ENCODE results near the gene CNTN4.

The CNTN4 gene

DNA sequence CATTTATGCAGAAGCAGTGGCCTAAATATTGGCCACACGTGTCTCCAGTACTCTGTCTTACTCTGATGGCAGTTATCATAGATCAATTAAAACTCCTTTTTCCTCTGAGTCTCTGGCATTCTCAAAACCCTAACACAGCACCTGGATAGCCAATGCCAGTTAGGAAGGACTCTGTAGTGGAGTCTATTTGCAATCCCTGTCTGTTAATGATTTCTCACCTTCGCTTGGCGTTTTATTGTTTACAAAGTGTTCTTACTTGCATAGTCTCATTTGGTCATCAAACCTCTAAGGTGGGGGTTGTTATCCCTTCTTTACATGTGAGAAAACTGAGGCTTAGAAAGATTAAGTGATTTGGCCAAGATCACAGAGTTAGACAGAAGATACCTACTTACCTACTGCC is 752.7 kb downstream of the CNTN4 start:
- DNase-seq (ENCODE audit: low spot score): no peak
- FAIRE-seq: no peak

DNA sequence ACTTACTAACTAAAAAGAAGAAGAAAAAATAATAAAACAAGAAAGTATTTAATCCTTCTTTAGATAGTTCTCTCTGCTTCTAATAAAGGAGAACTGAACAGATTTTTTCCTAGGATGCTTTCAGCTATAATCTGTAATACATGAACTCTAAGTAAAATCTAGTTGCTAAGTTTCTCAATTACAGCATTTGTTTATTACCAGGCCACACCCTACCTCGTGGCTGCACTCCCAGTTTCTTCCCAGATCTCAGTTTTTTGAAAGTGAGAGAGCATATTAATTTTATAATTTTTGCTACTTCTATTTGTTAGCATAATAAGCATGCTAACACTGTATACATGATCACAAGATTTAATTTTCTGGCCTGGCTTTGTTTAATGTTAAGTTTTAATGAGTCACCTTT is 753.2 kb downstream of the CNTN4 start:
- FAIRE-seq (no peak), DNase-seq (ENCODE audit: low spot score) (no peak)

DNA sequence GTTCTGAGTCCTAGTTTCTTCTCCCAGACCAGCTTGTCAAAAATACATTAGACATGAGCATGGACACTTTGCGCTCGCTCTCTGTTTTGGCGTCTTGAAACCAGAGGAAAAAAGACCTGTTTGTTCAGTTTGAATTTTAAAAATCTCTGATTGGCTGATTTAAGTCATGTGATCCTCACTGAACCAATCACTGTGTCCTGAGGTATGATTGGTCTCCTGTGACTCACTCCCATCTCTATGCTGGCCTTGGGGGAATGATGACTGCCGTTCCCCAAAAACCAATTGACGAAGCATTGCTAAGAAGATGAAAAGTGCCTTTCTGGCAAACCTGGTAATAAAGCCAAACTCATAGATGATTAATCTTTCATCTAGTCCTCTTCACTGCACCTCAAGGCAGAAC is 755.0 kb downstream of the CNTN4 start:
- FAIRE-seq (no peak), DNase-seq (ENCODE audit: low spot score) (no peak)

DNA sequence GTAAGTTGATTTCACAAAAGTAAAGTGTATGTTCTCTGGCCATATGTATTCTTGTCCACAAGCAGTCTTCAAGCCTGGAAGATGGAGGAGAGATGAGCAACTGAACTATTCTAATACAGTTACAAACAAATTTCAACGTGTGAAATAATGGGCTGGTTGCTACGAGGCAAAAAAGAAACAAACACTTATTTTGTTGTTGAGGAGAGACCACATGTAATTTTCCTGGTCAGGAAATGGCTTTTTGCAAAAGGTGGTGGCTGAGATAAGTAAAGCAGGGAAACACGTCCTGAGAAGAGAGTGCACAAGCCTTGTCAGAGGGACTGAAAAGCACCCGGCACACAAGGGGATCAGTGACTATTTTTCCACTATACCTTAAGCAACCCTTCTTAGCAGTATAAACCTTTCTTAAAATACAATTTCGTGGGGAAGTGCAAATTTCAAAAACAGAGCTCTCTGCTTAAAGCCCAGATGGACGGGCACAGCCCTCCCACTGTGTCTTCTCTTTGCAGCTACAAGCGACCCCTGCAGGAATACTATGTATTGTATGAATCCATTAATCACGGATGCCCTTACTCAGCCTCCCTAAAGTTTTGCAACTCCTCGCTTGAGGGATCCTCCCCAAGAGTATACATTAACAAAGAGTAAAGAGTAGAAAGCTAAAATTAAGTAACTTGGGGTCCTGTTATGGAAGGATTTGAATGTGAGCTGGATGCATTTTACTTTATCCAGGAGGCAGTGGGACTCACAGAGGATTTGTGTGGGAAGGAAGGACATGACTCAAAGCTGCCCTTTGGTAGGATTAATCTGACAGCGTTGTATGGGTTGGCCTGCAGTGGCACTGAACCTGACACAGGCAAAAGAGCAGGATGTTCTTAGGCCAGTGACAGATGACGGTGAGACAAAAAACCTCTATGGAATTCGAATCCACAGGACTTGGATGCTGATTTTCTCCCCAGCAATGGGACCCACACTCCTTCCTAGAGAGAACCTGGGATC is 757.8 kb downstream of the CNTN4 start:
- FAIRE-seq: no peak

DNA sequence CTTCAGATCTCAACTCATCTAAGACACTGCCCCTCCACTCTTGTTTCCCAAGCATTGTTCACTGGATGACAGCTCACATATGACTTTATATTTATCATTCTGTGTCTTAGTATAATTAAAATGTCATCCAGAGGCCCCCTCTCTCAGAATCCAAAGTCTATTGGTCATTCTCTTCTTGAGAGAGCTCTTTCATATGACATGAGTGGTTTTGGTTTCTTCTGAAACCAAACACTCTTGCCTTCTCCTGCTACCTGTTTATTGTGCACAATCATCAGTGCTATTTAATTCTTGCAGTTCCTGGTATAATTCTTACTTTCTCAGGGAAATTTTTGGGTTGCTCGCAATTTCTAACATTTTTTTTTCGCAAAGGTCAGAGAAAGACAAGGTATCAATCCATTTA is 762.0 kb downstream of the CNTN4 start:
- FAIRE-seq (no peak), DNase-seq (ENCODE audit: low spot score) (no peak)

More for the DNA sequence above, 757.8 kb downstream of the CNTN4 start:
- no peak for DNase-seq (ENCODE audit: low spot score)

DNA sequence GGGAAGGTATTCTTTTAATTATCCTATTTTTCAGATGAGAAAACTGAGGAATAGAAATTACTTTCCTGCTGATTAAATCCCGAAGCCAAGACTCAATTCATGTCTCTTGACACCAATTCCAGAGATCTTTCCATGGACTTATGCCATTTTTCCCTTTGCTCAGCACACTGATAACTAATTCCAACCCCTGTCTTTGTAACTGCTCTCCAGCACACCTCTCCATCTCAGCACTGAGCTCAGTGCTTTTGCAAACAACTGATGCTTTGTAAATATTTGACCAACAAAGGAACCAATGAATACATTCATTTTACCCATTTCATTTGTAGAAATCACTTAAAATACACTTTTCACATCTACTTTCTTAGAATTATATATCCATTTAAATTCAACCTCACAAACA is 762.5 kb downstream of the CNTN4 start:
- DNase-seq (ENCODE audit: low spot score) (no peak), FAIRE-seq (no peak)

DNA sequence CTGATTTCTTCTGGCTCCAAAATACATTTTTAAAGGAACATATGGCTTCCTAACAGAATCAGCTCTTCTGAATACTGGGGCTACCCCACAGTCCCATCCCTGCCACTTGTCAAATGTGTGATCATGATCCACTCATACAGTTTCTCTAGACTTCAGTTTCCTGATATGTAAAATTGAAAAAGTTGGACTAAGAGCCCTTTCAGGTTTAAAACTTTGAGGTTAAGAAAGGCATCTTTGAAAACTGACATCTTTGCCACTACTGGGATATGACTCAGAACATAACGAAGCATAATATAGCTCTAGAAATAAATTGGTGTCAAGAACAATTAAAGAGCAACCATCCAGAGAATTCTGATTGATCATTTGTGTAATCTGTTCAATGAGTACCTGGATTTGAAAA is 763.3 kb downstream of the CNTN4 start:
- FAIRE-seq: no peak
- no peak for DNase-seq (ENCODE audit: low spot score)

DNA sequence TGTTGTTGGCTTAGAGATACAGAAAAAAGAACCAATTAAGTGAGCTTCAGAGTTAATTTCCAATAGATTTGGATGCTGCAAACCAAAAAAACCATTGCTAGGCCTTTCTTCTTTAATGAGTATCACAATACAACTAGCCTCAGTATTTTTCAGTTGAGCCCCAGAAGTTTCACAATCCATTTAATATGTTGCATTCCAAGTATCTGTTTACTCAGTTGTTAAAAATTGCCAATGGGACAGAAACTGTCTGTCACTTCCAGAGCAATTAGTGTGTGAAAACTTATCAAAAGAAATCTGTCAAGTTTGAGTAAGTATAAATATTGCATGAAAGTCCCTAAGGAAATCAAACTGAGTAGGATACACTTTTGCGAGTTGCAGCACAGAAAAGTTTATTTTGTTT is 763.7 kb downstream of the CNTN4 start:
- no peak for FAIRE-seq

DNA sequence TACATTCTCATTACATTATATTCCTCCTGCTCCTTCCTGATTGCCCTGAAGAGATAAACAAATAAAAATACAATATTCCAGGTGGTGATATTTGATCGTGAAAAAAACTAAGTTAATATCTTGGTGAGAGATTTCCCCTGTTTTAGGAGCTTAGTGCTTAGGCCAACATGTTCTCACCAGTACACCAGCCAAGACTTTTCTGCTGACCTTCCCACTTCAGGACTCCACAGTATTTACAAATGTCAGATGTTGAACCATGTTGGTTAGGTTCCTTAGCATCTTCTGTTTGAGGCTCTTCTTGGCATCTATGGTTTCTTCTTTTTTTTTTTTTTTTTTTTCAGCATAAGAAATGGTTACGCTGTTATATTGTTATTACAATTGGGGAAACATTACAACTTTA is 764.5 kb downstream of the CNTN4 start:
- no peak for FAIRE-seq
- no peak for DNase-seq (ENCODE audit: low spot score)

More for the DNA sequence above, 763.7 kb downstream of the CNTN4 start:
- DNase-seq (ENCODE audit: low spot score): no peak

DNA sequence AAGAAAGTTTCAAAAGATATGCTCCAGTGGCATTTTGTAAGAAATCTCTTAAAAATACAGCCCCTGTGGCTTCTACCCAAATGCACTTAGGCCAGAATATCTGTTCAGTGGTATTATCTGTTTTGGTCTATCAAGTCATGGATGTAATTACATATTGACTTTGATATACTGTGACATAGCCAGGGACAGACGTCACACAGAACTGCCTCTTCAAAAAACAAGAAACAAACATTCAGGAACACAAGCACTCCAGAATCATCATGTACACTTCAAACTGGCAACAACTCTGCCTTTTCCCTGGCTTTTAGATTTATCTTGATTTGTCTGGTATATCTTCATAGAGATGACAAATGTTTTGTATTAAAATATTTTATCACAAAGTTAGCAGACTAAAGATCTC is 771.2 kb downstream of the CNTN4 start:
- DNase-seq (ENCODE audit: low spot score) (no peak), FAIRE-seq (no peak)

DNA sequence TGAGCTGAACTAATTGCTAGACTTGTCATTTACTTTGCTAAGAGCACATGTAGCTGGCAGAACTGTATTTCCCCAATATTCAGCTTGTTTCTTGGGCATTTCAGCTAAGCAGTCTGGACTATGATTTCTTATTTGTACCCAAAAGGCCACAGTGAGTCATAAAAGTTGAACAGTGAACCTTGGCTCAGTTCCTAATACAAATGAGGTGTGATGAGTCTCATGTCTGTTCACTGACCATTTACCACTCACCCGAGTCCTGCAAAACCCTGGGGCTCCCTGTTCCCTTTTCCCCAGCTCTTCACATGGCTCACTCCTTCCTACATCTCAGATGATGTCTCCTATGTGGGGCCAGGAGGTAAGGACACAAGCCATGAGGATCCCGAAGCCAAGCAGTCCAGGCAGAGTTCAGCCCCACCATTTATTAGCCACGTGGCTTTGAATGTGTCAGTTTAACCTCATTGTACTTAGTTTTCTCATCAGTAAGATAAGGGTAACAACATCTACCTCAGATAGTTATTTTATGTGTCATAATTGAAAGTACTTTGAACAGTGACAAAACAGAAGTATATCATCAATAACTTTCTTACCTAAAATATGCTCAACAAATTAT is 772.2 kb downstream of the CNTN4 start:
- FAIRE-seq: no peak
- peak; percentile 4 for DNase-seq (ENCODE audit: low spot score)

DNA sequence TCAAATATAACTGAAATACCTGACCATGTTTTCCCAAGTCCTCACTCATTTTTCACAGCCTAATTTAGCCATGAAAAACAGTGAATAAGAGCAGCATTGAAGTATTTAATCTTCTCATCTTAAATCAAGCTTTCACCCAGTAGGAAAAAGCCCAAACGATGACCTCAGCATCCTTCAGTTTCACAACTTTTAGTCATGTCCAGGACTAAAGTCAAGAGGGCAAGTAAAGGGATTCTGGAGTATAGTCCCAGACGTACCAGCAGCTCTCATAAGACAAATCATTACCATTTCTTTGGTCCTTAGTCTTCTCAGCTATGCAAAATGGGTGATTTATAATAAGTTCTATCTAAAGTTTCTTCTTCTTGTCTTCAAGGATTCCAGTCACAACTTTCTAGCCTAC is 774.2 kb downstream of the CNTN4 start:
- DNase-seq (ENCODE audit: low spot score): no peak
- no peak for FAIRE-seq

DNA sequence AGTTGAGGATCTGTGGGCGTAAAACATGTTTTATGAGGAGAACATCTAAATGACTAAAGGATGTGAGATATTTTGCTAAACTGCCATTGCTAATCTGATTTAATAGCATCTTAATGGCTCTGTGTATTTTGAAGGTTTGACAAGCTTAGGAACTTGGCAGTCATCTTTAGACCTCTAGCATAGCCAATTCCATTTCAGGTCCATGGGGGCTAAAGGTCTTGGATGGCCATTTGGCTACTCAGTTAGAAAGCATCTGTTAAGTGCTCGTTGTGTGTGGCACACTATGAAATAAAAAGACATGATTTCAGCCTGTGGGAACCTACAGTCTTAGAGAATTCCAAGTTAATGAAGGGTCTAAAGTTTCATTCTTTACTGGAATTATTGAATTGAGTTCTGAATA is 775.3 kb downstream of the CNTN4 start:
- DNase-seq (ENCODE audit: low spot score): no peak
- no peak for FAIRE-seq

DNA sequence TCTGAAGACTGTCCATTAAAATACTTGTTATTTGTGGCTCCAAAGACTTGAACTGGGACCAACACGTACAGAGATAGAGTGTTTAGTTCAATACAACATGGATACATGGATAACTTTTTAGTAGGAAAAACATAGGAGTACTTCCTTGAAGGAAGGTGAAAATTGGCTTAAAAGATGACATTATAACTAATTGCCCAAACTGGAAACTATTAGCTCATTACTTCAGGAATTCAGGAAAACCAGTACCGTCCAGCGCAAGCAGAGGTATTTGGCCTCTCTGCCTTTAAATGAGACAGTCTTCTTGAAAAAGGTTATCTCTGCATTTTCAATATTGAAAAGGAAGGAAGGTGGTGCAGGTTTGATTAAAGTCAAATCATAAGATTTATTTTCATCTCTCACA is 777.0 kb downstream of the CNTN4 start:
- DNase-seq (ENCODE audit: low spot score): no peak
- no peak for FAIRE-seq

DNA sequence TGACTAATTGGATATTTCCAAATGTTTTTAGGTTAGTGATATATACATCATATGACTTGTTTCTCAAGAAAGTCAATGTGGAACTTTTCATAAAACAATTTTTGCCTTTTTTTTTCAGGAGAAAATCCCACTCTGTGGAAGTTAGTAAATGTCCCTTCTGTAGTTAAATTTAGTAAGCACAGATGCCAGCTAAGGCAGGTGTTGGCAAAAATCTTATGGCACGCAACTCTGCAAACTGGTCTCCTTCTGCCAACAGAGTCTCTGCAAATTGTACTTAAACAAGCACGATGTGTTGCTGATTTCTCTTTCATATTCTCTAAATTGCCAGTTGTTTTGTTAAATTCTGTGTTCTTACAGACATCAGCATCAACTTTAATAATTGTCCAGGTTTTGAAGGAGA is 777.7 kb downstream of the CNTN4 start:
- no peak for FAIRE-seq
- no peak for DNase-seq (ENCODE audit: low spot score)

DNA sequence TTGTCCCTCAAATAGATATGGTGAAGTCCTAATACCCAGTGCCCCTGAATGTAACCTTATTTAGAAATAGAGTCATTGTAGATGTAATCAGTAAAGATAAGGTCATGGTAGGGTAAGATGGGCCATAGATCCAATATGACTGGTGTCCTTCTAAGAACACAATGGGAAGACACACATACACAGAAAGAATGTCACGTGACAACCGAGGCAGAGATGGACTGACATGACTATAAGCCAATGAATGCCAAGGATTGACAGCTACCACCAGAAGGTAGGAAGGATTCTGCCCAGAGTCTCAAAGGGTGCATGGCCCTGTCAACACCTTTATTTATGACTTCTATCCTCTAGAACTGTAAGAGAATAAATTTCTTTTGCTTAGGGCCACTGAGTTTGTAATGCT is 780.4 kb downstream of the CNTN4 start:
- DNase-seq (ENCODE audit: low spot score) (no peak), FAIRE-seq (no peak)

DNA sequence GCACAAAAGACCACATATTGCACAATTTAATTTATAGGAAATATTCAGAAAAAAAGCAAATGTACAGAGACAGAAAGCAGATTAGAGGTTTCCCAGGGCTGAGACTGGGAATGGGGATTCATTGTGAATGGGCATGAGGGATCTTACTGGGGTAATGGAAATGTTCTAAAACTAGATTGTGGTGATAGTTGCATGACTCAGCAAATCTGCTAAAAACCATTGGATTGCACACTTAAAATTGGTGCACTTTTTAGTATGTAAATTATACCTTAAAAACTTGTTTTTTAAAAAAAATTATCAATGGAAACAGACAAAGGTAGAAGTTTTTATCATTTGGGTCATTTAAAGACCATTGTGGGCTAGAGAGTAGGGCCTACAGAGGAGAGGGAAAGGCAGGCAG is 780.9 kb downstream of the CNTN4 start:
- no peak for DNase-seq (ENCODE audit: low spot score)
- no peak for FAIRE-seq

DNA sequence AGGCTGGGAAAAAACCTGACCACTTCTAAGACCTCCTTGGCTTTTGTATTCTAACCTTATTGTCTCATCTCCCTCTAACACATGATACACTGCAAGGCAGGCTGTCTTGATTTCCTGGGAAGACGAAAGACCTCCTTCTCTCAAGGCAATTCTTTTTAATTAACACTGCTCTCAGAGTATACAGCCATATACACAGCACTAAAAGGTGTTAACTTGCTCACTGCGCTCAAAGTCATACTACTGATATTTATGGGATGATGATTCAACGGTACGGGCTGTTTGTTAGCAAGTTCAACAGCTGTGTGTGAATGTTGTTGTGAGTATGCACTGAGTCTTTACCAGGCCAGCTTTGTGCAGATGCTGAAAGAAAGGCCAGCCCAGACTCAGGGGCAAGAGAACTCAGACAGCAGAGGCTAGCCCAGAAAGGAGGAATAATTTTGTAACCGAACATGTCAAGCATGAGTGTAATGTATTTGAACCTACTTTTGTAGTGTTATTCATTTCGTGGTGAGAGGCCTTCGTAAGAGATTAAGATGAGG is 781.6 kb downstream of the CNTN4 start:
- no peak for DNase-seq (ENCODE audit: low spot score)
- peak; percentile 48 for FAIRE-seq

DNA sequence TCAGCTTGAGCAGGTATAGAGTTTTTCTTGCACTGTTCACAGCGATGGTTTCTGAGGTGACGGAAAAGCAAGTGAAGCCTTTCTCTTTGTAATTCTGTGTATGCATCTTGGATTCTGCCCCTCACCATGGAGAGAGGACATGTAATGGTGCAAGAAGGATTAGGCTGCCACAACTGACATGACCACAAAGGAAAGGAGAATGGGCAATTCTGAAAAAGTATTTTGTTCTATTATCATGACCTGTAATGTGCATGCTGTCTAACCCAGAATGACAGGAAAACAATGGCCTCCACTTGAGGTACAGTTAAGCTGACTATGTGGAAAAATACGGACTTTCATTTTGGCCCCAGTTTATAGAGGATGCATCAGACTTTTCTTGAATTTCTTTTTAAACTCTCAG is 784.6 kb downstream of the CNTN4 start:
- DNase-seq (ENCODE audit: low spot score) (no peak), FAIRE-seq (no peak)

DNA sequence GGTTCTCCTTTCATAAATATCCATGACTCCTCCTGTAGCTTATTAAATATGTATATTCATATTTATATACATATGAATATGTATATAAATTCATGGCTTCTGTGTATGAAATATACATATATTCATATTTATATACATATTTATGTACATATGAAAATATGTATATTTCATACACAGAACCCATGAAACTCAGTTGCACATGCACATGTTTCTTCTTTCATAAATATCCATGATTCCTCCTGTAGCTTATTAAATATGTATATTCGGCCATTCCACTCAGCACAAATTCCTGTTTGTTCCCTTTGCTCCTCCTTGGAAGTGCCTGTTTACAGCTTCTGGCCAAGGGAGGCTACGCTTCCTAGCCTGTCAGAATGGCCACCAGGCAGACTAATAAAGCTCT is 789.9 kb downstream of the CNTN4 start:
- FAIRE-seq: no peak
- no peak for DNase-seq (ENCODE audit: low spot score)

DNA sequence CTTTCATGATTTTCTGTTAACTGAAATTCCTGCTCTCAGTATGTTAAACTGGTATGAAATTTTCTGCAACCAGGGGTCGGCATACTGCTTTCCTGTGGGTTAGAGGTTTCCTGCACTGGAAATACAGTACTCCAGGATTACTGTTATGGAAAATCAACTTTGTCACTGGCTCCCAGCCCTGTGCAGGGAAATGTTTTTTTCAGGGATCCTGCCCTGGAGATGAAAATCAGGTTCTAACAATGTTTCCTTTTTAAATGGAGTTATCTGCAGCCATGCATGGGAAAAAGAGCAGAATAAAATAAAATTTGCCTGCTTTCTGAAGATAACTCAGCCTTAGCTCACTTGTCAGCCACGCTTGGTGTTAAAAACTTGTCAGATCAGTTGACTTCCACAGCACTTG is 791.1 kb downstream of the CNTN4 start:
- FAIRE-seq (no peak), DNase-seq (ENCODE audit: low spot score) (no peak)

DNA sequence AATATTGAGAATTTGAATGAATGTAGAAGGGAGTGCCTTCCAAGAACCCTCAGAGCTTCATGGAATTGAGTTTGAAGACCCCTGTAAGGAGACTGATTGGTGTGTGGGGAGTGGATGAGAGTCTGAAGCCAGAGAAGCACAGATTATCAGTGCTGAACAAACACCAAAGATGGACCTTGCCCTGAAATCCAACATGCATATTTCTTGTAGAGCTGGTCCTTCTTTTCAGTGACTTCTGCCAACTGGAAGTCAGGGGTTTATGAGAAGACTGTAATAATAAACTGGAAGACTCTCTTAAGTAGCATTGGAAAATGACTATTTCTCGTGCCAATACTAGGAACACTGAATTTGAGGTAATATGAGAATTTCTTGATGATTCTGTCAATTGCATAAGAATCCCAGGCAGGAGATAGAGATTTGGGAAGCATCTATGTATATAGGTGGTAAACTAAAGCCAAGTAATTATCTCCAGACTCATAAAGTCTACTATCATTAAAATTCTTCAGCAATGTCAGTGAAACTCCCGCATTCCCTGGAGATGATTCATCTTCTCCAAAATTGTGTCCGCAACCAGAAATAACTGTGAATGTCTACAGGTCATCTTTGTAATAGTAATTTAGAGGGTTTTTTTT is 797.8 kb downstream of the CNTN4 start:
- FAIRE-seq (no peak), DNase-seq (ENCODE audit: low spot score) (peak; percentile 8)
